GM19238 (cell line): Measurements from ENCODE around the gene TMEM163.
A peak's percentile ranks its signal among the peaks of the same experiment; 100 is the strongest.

Source experiments
- DNase-seq: peaks from one replicate; pipeline ENCODE4 v3.0.0; 2011; ENCODE audit warnings: low spot score; ENCODE audit not compliant: insufficient read length

The TMEM163 gene

DNA sequence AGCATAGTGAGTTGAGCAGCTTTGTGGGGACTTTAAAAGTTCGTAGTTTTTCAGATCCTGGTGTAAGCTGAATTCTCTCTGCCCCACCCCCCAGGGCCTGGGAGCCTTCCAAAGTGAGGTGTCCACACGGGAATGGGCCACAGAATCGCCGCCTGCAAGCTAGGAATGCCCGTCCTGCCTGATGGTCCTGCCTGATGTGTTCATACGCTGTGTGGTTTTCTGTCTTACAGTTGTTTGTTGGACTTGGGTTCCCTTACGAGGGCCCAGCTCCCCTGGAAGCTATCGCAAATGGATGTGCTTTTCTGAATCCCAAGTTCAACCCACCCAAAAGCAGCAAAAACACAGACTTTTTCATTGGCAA lies 306.2 kb downstream of the TMEM163 start:
- DNase-seq, result no peak

- DNase-seq, result peak; percentile 61
Observed at GRCh38 chr2:134411828-134412638, 306.8 kb downstream of the TMEM163 start.

DNA sequence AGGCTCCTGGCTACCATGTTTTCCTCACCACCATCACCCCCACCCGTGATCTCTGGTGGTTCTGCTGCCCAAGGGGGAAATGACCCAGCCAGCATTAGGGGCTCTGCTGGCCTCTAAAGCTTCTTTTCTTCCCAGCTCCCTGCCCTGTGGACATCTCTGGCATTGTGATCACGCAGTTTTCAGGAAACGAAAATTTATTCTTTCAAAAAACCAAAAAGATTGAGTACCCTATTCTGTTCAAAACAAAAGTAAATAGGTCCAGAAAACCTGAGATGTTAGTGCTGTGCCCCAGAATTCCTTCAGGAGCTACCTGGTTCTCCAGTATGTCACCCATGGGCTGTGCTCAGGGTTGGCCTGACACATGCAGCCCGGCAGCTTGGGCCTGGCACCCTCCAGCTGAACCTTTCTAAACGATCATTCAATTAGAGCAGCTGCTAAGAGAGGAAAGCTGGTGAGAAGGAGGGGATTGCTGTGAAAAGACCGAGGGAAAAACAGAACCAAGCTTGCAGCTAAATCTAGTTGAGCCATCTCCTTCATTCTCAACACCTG lies 307.4 kb downstream of the TMEM163 start:
- DNase-seq, result no peak

GRCh38 chr2:134410831-134411231 lies 308.0 kb downstream of the TMEM163 start:
- no peak for DNase-seq

- no peak for DNase-seq
Observed at GRCh38 chr2:134410006-134410405, 308.8 kb downstream of the TMEM163 start.

- no peak for DNase-seq
Observed at GRCh38 chr2:134408791-134409190, 310.0 kb downstream of the TMEM163 start.

GRCh38 chr2:134408386-134408785 lies 310.4 kb downstream of the TMEM163 start:
- no peak for DNase-seq

DNA sequence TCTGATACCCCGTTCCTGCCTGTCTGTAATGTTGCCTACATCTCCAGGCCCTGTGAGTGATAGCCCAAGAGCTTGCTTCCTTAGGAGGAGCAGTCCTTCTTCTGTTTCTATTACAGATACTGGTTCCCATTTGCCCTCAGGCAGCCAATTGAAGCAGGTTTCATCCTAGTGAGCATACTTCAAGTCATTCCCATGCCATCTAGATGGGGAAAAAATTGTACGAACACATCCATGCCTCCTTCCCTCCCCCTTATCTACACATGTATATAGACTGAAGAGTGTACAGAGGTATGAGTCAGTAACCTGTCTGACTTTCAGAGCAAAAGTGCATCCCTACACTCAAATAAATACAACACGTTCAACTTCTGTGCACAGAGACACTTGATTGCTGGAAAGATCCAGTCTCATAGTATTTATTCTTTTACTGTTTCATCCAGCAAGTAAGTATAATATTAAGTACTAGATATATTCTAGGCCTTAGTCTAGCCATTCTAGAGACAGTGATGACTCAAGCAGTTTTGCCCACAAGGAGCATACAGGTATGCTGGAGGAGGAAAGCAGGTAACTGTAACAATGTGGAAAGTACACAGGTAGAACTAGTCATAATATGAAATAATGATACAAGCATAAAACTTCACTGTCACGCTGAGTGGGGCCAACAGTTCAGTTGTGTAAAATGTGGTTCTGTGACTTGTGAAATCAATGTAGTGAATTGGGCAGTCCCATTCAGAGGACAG lies 311.5 kb downstream of the TMEM163 start:
- DNase-seq, result no peak

DNA sequence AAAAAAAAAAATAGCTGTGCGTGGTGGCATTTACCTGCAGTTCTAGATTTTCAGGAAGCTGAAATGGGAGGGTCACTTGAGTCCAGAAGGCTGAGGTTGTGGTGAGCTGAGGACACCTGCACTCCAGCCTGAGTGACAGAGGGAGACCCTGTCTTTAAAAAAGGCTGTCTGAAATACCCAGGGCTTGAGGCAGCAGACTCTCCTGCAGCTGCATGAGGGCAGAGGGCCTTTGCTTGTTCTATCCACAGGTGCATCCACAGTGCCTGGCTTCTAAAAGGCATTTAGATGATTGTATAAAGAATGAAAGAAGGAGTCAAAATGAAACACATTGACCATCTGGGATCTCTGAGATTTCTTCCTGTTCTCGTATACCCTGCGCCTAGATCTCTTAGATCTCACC lies 312.1 kb downstream of the TMEM163 start:
- no peak for DNase-seq

GRCh38 chr2:134406311-134406710 lies 312.5 kb downstream of the TMEM163 start:
- no peak for DNase-seq
